GM18499 (cell line): ENCODE measurements around the gene NUS1.
"Not testable (repeated sequence)": the region's sequence is repeated elsewhere in the genome, so short reads cannot be mapped to it uniquely, and the experiment has no call there.

Source experiments
- ATAC-seq: cut with Tn5 transposase; IDR thresholded peaks from one replicate; pipeline ENCODE4 v1.9.1; 2021; ENCODE audit warnings: moderate number of reproducible peaks; ENCODE audit not compliant: insufficient read depth, unreplicated experiment

Gene NUS1

GRCh38 chr6:117674991-117675657 is at the start of gene NUS1:
Gene NUS1 (plus strand): TSS chr6:117675469. CDS start chr6:117675671, 202 bp downstream.
- peak; percentile 98 for ATAC-seq

- no peak for ATAC-seq
These were observed 47.7 kb upstream of the NUS1 start for GRCh38 chr6:117627533-117627932.

GRCh38 chr6:117629119-117629660 is 46.1 kb upstream of the NUS1 start:
- ATAC-seq, result no peak

- ATAC-seq, result no peak
These were observed 37.5 kb upstream of the NUS1 start for GRCh38 chr6:117637770-117638169.

- ATAC-seq, result no peak
These were observed 32.3 kb upstream of the NUS1 start for GRCh38 chr6:117642976-117643375.

- ATAC-seq, result not testable (repeated sequence)
These were observed 23.3 kb upstream of the NUS1 start for GRCh38 chr6:117651984-117652383.

- no peak for ATAC-seq
These were observed 21.3 kb upstream of the NUS1 start for GRCh38 chr6:117653949-117654348.

GRCh38 chr6:117655380-117655779 is 19.9 kb upstream of the NUS1 start:
- ATAC-seq, result no peak

- ATAC-seq, result no peak
These were observed 8.4 kb upstream of the NUS1 start for GRCh38 chr6:117666881-117667280.

GRCh38 chr6:117668736-117669135 is 6.5 kb upstream of the NUS1 start:
- no peak for ATAC-seq

- no peak for ATAC-seq
These were observed 766 bp upstream of the NUS1 start for GRCh38 chr6:117674503-117674902.

GRCh38 chr6:117675658-117676301 is 511 bp downstream of the NUS1 start:
- not testable (repeated sequence) for ATAC-seq

GRCh38 chr6:117676577-117677218 is 1.4 kb downstream of the NUS1 start:
- no peak for ATAC-seq

GRCh38 chr6:117677553-117678141 is 2.4 kb downstream of the NUS1 start:
- no peak for ATAC-seq

GRCh38 chr6:117681162-117681741 is 6.0 kb downstream of the NUS1 start:
- no peak for ATAC-seq

- ATAC-seq, result no peak
These were observed 9.5 kb downstream of the NUS1 start for GRCh38 chr6:117684749-117685148.

- ATAC-seq, result no peak
These were observed 10.1 kb downstream of the NUS1 start for GRCh38 chr6:117685359-117685758.

GRCh38 chr6:117687021-117687648 is 11.9 kb downstream of the NUS1 start:
- ATAC-seq, result no peak

- not testable (repeated sequence) for ATAC-seq
These were observed 14.3 kb downstream of the NUS1 start for GRCh38 chr6:117689584-117689983.

GRCh38 chr6:117706504-117706903 is 31.2 kb downstream of the NUS1 start:
- ATAC-seq, result no peak
